HCT116 (cell line): Measurements from ENCODE around the gene NRIP2.

ENCODE experiments used
- ATF3 ChIP-seq: IDR thresholded peaks from 2 replicates; pipeline ENCODE4 v1.6.1; 2012
- CTCF ChIP-seq, 3 experiments: fragments of 200-600 bp in 1 of 3; sonication (generic) in 1 of 3; IDR thresholded peaks in 2 of 3; conservative IDR thresholded peaks in 1 of 3; 2 replicates each; pipeline ENCODE4 v1.5.1; 2012 to 2017; ENCODE audit warnings: low read depth in 2 of 3, low read length in 2 of 3, antibody characterized with exemption in 1 of 3, borderline replicate concordance in 1 of 3, control low read depth in 1 of 3, mild to moderate bottlenecking in 1 of 3, mixed read lengths in 1 of 3, mixed run types in 1 of 3, moderate library complexity in 1 of 3; ENCODE audit not compliant: insufficient read depth in 1 of 3
- EZH2 ChIP-seq: fragments of 200-600 bp; sonication (generic); IDR thresholded peaks from 2 replicates; pipeline ENCODE4 v1.6.1; 2017; ENCODE audit warnings: antibody characterized with exemption, mixed run types
- MAX ChIP-seq: IDR thresholded peaks from 2 replicates; pipeline ENCODE4 v1.6.1; 2012
- POLR2A ChIP-seq: IDR thresholded peaks from 2 replicates; pipeline ENCODE4 v1.7.0; 2011; ENCODE audit warnings: borderline replicate concordance; ENCODE audit not compliant: insufficient read depth, insufficient read length; ENCODE audit errors: extremely low read depth
- POLR2AphosphoS5 ChIP-seq: IDR thresholded peaks from 2 replicates; pipeline ENCODE4 v1.6.1; 2011; ENCODE audit warnings: mild to moderate bottlenecking, low read depth, low read length, moderate library complexity
- ZNF274 ChIP-seq: fragments of 200-500 bp; sonication (Bioruptor generic); IDR thresholded peaks from 2 replicates; pipeline ENCODE4 v1.6.1; 2014; ENCODE audit warnings: mild to moderate bottlenecking, low read depth, low read length, inconsistent platforms

GRCh38 chr12:2783936-2784600 is 50.8 kb downstream of the NRIP2 start:
- no peak for TF ChIP-seq POLR2A
- peak; percentile 68 to 94 (median 89) for TF ChIP-seq CTCF (IDR thresholded peaks at IDR 0.05 in 2 of 3, conservative IDR thresholded peaks at IDR 0.05 in 1 of 3; ENCODE audit: borderline replicate concordance in 1 of 3, insufficient read depth in 1 of 3, low read depth in 2 of 3, low read length in 2 of 3)
- TF ChIP-seq MAX, result no peak
- no peak for TF ChIP-seq ZNF274
- no peak for TF ChIP-seq POLR2AphosphoS5
- no peak for TF ChIP-seq ATF3
- TF ChIP-seq EZH2, result no peak
